Gastroesophageal sphincter (tissue), 4 donors: Measurements from ENCODE around the gene RWDD4. TPM values are rescaled to one million over a fixed set of nuclear protein-coding genes. Genes with fewer than 3 reads are reported as not detected.

Experiments
- ATAC-seq: fragments of 150-250 bp; one replicate; pipeline ENCODE4 v1.9.1; 2016; ENCODE audit warnings: mild to moderate bottlenecking, moderate library complexity
- H3K27ac ChIP-seq, 4 donors: fragments of 200-600 bp; sonication (generic) in 3 of 4; 1 replicate in 3 of 4; 2 replicates in 1 of 4; pipeline ENCODE4 v1.5.1; 2016 to 2019
- H3K27me3 ChIP-seq: fragments of 200-600 bp; sonication (generic); one replicate; pipeline ENCODE4 v1.5.1; 2019
- H3K36me3 ChIP-seq, 2 donors: fragments of 200-600 bp; sonication (generic); one replicate each; pipeline ENCODE4 v1.5.1; 2019; ENCODE audit warnings: control low read depth in 1 of 2
- H3K4me1 ChIP-seq, 3 donors: fragments of 200-600 bp; sonication (generic); 1 replicate in 2 of 3; 2 replicates in 1 of 3; pipeline ENCODE4 v1.5.1; 2016 to 2019; ENCODE audit warnings: control low read depth in 2 of 3
- H3K4me3 ChIP-seq, 2 donors: fragments of 200-600 bp; sonication (generic); one replicate each; pipeline ENCODE4 v1.5.1; 2019; ENCODE audit warnings: mild to moderate bottlenecking in 1 of 2, moderate library complexity in 1 of 2
- H3K9me3 ChIP-seq, 3 donors: fragments of 200-600 bp; sonication (generic); one replicate each; pipeline ENCODE4 v1.5.1; 2017 to 2019; ENCODE audit warnings: control low read depth in 2 of 3
- EP300 ChIP-seq: sonication (generic); formaldehyde crosslinking; IDR thresholded peaks from one replicate; pipeline ENCODE4 v1.6.1; 2017; ENCODE audit warnings: antibody characterized with exemption, mild to moderate bottlenecking
- POLR2A ChIP-seq, 2 donors: fragments of 450-650 bp; IDR thresholded peaks; one replicate each; pipeline ENCODE4 v1.6.1; 2017; ENCODE audit warnings: antibody characterized with exemption in 2 of 2, mild to moderate bottlenecking in 2 of 2, moderate library complexity in 1 of 2
- POLR2AphosphoS5 ChIP-seq: sonication (generic); formaldehyde crosslinking; IDR thresholded peaks from one replicate; pipeline ENCODE4 v1.6.1; 2017; ENCODE audit warnings: antibody characterized with exemption
- WGBS, 2 donors: methylation state at CpG; one replicate each; pipeline ENCODE4 v1.1.5; 2018; ENCODE audit warnings: low coverage in 1 of 2; 5-methylcytosine and 5-hydroxymethylcytosine counted together
- total RNA-seq, 4 donors: library from RNA; depleted of rRNA; stranded (reverse); fragments of >200 nt; gene quantifications; one replicate each; pipeline ENCODE4 v1.1.0, GENCODE V29; 2016
- TF ChIP-seq, protein P1 (sequence below), 4 experiments: fragments of 200-600 bp in 2 of 4; fragments of 450-650 bp in 2 of 4; sonication (generic) in 1 of 4; IDR thresholded peaks; one replicate each; pipeline ENCODE4 v1.5.1; 2017 to 2019; ENCODE audit warnings: antibody characterized with exemption in 4 of 4, mild to moderate bottlenecking in 2 of 4, moderate library complexity in 2 of 4

Gene RWDD4
- total RNA-seq, 4 donors from 2014 or later = 29.6 to 43.0 (median 32.8) TPM

- Histone ChIP-seq H3K36me3 (no peaks in the 10 kb centered on the region), H3K27me3 (no peaks in the 10 kb centered on the region), H3K9me3 (no peaks in the 10 kb centered on the region), H3K27ac (no peak overlapping the region), H3K4me3 (no peak overlapping the region), H3K4me1 (no peaks in the 10 kb centered on the region)
- TF ChIP-seq POLR2AphosphoS5 (no peak), POLR2A (IDR thresholded peaks at IDR 0.05) (no peak), EP300 (no peak)
- TF ChIP-seq, protein P1, sequence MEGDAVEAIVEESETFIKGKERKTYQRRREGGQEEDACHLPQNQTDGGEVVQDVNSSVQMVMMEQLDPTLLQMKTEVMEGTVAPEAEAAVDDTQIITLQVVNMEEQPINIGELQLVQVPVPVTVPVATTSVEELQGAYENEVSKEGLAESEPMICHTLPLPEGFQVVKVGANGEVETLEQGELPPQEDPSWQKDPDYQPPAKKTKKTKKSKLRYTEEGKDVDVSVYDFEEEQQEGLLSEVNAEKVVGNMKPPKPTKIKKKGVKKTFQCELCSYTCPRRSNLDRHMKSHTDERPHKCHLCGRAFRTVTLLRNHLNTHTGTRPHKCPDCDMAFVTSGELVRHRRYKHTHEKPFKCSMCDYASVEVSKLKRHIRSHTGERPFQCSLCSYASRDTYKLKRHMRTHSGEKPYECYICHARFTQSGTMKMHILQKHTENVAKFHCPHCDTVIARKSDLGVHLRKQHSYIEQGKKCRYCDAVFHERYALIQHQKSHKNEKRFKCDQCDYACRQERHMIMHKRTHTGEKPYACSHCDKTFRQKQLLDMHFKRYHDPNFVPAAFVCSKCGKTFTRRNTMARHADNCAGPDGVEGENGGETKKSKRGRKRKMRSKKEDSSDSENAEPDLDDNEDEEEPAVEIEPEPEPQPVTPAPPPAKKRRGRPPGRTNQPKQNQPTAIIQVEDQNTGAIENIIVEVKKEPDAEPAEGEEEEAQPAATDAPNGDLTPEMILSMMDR (IDR thresholded peaks at IDR 0.05) = no peak
- WGBS, 2 donors = 86 to 89% methylated on average over 3 to 6 of the region's 6 CpGs
- ATAC-seq = no peak
Measured at GRCh38 chr4:183626168-183626567, 32.8 kb downstream of the RWDD4 start.

DNA sequence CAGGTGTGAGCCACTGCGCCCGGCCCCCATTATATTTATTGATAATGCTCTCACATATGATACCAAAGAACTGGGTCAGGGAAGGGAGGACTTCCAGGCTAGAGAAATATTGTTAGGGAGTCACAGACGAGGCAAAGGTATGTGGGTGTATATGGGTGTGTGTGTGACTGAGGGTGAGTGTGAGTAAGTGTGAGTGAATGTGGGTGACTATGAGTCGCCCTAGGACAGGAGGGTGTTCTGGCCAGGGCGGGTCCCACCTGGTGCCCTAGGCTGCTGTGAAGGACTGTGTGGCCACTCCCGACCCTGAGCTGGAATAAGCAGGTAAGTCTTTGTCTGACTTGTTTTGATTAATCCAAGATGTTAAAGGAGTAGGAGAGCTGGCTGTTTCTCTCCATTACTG, 34.4 kb downstream of the RWDD4 start:
- 62 to 85% methylated on average over 4 to 6 of the region's 6 CpGs for WGBS, 2 donors
- TF ChIP-seq, protein P1 (IDR thresholded peaks at IDR 0.05) = no peak
- TF ChIP-seq POLR2A (IDR thresholded peaks at IDR 0.05) (no peak), POLR2AphosphoS5 (no peak), EP300 (no peak)
- ATAC-seq = no peak
- Histone ChIP-seq H3K27me3 (no peaks in the 10 kb centered on the region), H3K4me1 (no peaks in the 10 kb centered on the region), H3K9me3 (no peaks in the 10 kb centered on the region), H3K36me3 (no peaks in the 10 kb centered on the region), H3K27ac (no peak overlapping the region), H3K4me3 (no peak overlapping the region)

GRCh38 chr4:183621875-183622274, 37.1 kb downstream of the RWDD4 start:
- ATAC-seq = no peak
- Histone ChIP-seq H3K27ac (no peak overlapping the region), H3K36me3 (no peaks in the 10 kb centered on the region), H3K9me3 (no peaks in the 10 kb centered on the region), H3K4me1 (peaks cover 0 to 5% (median 0%) of the 10 kb centered on the region in 3 donors), H3K27me3 (no peaks in the 10 kb centered on the region), H3K4me3 (no peak overlapping the region)
- TF ChIP-seq POLR2A (IDR thresholded peaks at IDR 0.05) (no peak), POLR2AphosphoS5 (no peak), EP300 (no peak)
- TF ChIP-seq, protein P1 (IDR thresholded peaks at IDR 0.05) = no peak
- 33 to 90% methylated on average over 1 of the region's 1 CpG for WGBS, 2 donors

- WGBS, 2 donors = 74 to 76% methylated on average over 2 of the region's 2 CpGs
- Histone ChIP-seq H3K4me1 (peaks cover 0 to 5% (median 0%) of the 10 kb centered on the region in 3 donors), H3K36me3 (no peaks in the 10 kb centered on the region), H3K4me3 (no peak overlapping the region), H3K27me3 (no peaks in the 10 kb centered on the region), H3K27ac (no peak overlapping the region), H3K9me3 (no peaks in the 10 kb centered on the region)
- TF ChIP-seq POLR2A (IDR thresholded peaks at IDR 0.05) (no peak), POLR2AphosphoS5 (no peak), EP300 (no peak)
- TF ChIP-seq, protein P1 (IDR thresholded peaks at IDR 0.05) = no peak
- no peak for ATAC-seq
Measured at GRCh38 chr4:183620421-183620820, 38.6 kb downstream of the RWDD4 start.

DNA sequence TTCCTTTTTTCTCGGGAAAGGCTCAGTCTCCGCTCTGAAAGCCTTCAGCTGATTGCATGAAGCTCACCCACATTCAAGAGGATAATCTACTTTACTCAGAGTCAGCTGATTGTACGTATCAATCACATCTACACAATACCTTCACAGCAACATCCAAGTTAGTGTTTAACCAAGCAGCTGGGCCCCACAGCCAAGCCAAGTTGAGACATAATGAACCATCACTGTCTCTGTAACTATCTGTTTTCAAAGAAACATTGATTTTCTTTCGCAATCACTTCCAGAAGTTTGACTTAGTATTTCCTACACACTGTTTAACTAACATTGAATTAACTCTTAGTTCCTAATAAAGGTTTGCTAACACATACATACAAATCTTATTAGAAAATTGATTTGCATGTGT, 40.3 kb downstream of the RWDD4 start:
- 63 to 73% methylated on average over 2 to 4 of the region's 4 CpGs for WGBS, 2 donors
- Histone ChIP-seq H3K27me3 (no peaks in the 10 kb centered on the region), H3K4me3 (no peak overlapping the region), H3K27ac (peak overlapping the region in 2 of 4 donors; percentile 2 to 22), H3K36me3 (no peaks in the 10 kb centered on the region), H3K4me1 (peaks cover 0 to 5% (median 0%) of the 10 kb centered on the region in 3 donors), H3K9me3 (no peaks in the 10 kb centered on the region)
- no peak for TF ChIP-seq EP300
- TF ChIP-seq, protein P1 (IDR thresholded peaks at IDR 0.05) = no peak
- TF ChIP-seq POLR2AphosphoS5 = no peak
- TF ChIP-seq POLR2A (IDR thresholded peaks at IDR 0.05) = no peak
- ATAC-seq = peak; percentile 80
